Activated CD8-positive, alpha-beta memory T cell treated with anti-CD3 and anti-CD28 coated beads for 36 hours (primary cell): ENCODE measurements around the gene POLDIP3. TPM values are rescaled to one million over a fixed set of nuclear protein-coding genes. Genes with fewer than 3 reads are reported as not detected.

Experiments
- CTCF ChIA-PET: fragments of 350-600 bp; sonication (Branson Sonifier 250); formaldehyde crosslinking; loops from one replicate; lab custom pipeline; 2021; ENCODE audit warnings: antibody characterized with exemption; lab: Charles Lee
- POLR2A ChIA-PET: fragments of 350-600 bp; sonication (Branson Sonifier 250); formaldehyde crosslinking; loops from one replicate; lab custom pipeline; 2021; ENCODE audit warnings: antibody characterized with exemption; lab: Charles Lee
- total RNA-seq, 2 experiments: library from RNA; stranded (reverse); gene quantifications; one replicate each; pipeline ENCODE4 v1.2.3, GENCODE V29; 2021

POLDIP3 gene
- total RNA-seq, 2 experiments from 2014 or later, result 71.5 to 72.5 TPM

DNA sequence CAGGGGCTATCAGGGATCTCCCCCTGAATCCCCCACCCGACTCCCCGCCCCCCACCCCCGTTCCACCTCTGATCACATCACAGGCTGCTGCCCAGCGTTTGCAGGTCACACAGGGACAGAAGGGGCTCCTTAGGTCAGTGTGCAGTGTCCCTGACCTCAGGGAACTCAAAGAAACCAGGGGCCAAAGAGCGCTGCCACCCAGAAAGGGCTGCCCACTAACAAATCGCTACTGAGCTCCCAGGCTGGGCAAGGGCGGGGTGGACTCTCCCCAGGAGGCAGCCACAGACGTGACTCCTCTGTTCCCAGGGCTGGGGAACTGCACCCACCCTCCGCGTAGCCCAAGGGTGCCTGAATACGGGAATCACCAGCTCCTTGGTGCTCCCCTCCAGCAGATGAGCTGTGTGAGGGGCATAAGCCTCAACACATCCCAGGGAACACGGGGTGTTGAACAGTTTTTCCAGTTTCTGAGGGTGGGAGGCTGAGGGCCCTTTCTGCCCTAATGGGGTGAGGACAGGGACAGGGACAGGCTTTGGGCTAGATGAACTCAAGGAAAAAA, 9.9 kb upstream of the POLDIP3 start:
- ChIA-PET CTCF (no interaction called here), POLR2A (interaction anchor here (1.0 kb wide), 1 partner anchor 9 kb away, joined by 3 read pairs; no protein-coding TSS in a partner anchor)

DNA sequence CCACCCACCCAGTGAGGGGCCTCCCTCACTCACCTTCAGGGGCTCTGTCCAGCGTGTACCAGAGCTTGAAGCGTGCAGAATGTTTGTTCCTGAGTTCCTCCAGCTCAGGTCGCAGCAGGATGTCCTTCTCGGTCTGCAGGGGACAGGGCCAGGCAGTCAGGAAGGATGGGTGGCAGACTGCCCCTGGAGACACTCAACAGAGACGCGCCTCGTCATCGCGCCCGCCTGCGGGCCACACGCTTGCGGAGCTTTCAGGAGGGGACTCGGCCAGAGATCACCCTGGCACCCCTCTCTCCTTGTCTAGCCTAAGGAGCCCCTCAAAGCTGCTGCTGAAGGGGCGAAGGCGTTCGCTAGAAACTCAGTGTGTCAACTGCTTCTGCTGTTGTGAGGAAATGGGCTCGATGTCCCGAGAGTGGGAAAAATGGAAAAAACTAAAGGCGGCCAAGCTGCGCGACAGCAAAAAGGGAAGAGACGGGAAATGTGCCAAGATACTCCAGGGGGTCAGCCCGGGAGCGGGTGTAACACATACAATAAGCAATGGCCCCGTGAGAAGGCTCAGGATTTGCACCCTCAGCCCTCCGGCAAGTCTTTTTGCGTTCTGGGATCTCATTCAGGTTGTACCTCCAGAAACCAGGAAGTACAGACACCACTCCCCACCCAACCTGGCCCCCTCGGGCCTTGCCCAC, 9.2 kb upstream of the POLDIP3 start:
- CTCF ChIA-PET, result no interaction called here
- POLR2A ChIA-PET, result interaction anchor here (1.0 kb wide), 1 partner anchor 8 kb away, joined by 3 read pairs; no protein-coding TSS in a partner anchor

DNA sequence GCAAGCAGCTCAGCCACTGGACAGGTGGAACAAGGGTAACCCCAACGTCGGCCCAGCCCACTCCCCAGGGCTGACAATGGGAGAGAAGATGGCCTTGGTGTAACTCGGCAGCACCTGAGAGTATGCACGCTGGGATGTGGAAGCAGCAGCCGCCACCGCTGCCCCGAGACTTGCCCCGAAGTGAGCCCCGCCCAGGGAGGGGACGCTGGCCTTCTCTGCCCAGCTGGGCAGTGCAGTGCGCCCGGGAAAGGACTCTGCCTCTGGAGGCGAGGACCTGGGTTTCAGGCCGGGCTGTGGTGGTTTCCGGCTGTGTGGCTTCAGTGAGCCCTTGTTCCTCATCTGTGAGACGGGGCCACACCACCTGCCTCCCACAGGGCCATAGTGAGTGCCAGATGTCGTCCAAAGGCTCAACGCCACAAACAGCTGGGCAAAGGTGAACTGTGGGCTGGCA, 8.6 kb upstream of the POLDIP3 start:
- POLR2A ChIA-PET, result no interaction called here
- CTCF ChIA-PET, result no interaction called here

DNA sequence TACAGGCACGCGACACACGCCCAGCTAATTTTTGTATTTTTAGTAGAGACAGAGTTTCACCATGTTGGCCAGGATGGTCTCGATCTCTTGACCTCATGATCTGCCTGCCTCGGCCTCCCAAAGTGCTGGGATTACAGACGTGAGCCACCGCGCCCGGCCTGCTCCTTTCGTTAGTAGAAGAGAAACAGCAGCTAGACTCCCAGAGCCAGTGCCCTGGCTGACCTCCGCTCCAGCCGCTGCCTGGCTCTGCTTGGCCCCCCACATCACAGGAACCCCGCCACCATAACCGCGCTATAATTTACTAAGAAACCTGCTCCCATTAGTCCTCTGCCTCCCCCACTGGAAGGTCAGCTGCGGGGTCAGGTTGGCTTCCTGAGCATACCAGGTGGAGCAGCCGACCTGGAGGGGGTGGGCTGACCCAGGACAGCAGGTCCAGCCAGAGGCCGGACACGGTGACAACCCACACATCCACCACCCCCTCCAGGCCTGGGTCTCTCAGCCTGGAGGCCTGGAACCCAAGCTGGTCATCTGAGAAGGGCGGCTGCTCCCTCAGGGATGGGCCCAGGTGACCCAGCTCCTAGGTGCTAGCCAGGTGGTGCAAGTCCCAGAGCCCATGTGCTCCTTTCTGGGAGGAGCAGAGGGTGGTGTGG, 7.5 kb upstream of the POLDIP3 start:
- POLR2A ChIA-PET, result no interaction called here
- CTCF ChIA-PET, result interaction anchor here (0.9 to 1.2 kb wide), 5 partner anchors 15 to 71 kb away, joined by 3 to 5 read pairs (median 3); partner anchors contain the start of gene CYB5R3

DNA sequence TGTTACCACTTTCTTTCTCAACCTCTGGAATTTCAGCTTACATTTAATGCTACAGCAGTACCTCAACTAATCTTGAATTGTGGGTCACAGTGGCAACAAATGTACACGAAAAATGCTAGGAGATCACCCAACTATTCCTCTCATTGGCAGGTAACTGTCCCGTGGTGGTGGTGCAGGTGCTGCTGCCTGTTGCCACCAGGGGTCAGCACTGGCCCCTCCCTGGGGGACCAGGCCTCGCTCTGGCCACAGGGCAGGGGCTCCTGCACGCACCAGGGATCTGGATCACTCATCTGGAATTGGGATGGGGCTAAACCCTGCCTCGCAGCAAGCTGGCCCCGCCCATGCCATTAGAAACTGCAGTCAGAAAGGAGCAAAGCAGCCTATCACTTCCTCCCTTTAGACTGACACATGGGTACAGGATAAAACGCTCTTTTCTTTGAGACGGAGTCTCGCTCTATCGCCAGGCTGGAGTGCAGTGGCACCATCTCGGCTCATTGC, 6.9 kb upstream of the POLDIP3 start:
- CTCF ChIA-PET, result interaction anchor here (0.8 to 1.2 kb wide), 8 partner anchors 8 to 72 kb away, joined by 3 to 5 read pairs (median 3); partner anchors contain the start of gene CYB5R3
- POLR2A ChIA-PET, result no interaction called here

DNA sequence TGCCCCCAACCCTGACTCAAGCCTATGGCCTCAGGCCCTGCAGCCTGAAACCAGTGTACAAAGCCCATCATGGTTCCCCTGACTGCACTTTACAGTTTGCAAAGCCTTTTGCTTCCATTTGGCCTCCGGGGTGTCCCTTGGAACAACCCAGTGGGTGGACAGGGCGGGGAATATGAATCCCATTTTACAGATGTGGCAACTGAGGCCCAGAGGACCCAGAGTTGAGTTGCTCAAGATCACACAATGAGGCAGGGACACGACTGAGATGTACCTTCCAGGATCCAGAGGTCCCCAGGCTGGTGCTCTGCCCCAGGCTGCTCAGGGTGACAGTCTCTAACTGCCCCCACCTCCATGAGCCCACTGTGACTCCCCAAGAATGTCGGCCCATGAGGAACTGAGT, 5.4 kb upstream of the POLDIP3 start:
- POLR2A ChIA-PET, result no interaction called here
- CTCF ChIA-PET, result no interaction called here

DNA sequence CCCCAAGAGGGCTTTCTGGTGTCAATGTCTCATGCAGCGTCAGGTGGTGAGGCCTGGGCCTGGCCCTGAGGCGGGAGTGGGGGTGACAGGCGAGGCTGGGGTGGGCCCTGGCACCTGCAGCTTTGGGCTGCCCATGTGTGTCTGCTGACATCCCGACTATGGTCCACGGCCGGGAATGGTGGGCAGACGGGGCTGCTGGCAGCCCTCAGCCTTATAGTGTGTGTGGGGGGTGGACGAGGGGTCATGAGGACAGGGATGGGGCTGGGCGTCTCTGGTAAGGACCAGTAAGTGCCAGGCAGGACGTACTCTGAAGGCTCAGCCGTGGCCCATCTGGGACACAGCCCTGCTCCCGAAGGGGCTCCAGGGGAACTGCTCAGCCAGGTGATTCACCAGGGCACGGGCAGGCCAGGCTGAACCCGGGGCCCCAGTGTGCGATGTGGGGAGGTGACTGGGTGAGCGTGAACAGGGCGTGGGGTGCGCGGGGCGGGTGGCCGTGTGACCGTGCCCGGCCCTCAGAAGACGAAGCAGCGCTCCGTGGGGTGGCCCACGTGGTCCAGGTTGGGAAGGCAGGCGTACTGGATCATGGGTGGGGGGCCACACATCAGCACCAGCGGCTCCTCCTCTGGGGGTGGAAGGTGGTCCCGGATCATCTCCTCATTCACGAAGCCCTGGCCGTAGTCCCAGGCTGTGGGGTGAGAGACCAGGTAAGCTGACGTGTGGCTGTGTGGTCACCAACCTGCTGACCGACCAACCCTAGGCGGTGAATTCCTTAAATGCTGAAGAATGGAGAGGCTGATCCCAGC, 4.8 kb upstream of the POLDIP3 start:
- ChIA-PET POLR2A (interaction anchor here (0.6 kb wide), 1 partner anchor 415 kb away, joined by 3 read pairs; no protein-coding TSS in a partner anchor), CTCF (no interaction called here)

DNA sequence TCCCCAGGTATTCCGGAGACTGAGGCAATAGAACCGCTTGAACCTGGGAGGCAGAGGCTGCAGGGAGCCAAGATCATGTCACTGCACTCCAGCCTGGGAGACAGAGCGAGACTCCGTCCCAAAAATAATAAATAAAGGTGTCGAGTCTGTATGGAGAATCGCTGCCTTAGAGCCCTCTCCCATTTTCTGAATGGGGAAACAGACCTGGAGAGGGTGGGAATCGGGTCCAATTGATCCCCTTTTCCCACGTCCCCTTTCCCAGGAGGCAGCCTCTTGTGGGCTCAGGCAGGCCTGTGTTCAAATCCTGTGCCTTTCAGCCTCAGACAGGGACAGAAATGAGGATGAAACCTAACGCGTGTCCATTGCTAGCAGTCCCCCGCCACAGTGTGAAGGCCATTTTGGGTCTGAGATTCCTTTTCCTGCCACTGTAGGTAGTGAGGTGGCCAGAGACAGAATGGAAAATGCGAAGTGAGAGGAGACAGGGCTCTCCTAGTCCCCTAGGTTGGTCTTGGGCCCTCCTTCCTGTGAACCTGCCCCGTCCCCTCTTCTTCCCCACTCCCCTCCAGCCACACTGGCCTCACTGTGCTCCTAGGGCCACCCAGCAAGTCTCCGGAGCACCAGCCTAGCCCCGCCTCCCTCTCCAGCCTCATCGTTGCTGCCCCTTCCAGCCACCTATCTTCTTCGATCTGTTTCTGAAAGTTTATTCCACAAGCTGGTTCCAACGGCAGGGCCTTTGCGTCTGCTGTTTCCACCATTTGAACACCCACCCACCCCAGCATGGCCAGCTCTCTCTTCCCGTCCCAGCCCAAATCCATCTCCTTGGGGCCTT, 2.7 kb upstream of the POLDIP3 start:
- ChIA-PET POLR2A (interaction anchor here (0.6 kb wide), 1 partner anchor 49 kb away, joined by 5 read pairs; no protein-coding TSS in a partner anchor), CTCF (no interaction called here)

DNA sequence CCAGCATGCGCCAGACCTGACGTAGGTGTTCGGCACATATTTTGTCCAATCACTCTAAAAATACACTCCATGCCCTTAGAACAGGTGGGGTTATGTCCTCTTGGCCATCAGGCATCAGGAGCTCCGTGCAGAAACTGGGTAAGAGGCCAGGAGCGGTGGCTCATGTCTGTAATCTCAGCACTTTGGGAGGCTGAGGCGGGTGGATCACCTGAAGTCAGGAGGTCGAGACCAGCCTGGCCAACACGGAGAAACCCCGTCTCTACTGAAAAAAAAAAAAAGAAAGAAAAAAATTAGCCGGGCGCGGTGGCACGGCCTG, 1.1 kb upstream of the POLDIP3 start:
- POLR2A ChIA-PET, result interaction anchor here (0.6 to 3.3 kb wide), 6 partner anchors 8 to 666 kb away, joined by 3 to 22 read pairs (median 4); partner anchors contain the start of gene CYB5R3
- CTCF ChIA-PET, result interaction anchor here (0.8 kb wide), 1 partner anchor 10 kb away, joined by 3 read pairs; no protein-coding TSS in a partner anchor

DNA sequence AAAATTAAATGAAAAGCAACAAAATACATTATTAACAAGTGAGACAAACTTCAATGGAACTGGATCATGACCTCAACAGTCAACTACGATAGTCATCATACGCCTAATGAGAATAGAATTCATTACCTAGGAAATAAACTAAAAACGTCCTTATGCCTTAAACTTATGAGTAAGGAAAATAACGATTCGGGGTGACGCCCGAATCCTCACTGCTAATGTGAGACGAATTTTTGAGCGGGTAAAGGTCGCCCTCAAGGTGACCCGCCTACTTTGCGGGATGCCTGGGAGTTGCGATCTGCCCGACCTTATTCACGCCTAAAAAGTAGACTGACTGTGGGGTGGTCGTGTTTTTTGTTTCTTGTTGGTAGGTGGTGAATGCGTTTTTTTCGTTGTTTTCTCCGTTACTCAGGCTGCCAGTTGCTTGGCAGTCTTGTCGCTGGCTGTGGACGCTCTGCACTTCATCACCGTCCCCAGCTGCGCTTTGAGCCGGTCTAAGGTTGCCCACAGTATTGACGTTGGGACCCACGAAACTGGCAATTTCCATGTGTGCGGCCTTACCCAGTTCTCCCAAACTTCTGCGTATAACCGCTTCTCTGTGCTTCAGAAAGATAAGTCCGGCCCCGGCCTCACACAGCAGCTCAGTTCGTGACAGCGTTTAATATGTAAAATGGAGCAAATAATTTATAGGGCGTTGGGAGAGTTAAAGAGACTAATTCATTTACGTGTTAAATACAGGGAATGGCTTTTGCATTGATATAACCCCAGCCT, 593 bp upstream of the POLDIP3 start:
- ChIA-PET CTCF (interaction anchor here (0.8 to 0.9 kb wide), 2 partner anchors 11 to 241 kb away, joined by 3 to 4 read pairs; partner anchors contain the start of gene ARFGAP3), POLR2A (interaction anchor here (0.6 to 3.3 kb wide), 14 partner anchors 9 to 675 kb away, joined by 3 to 22 read pairs (median 4); partner anchors contain the start of genes CYB5R3 and NDUFA6)

DNA sequence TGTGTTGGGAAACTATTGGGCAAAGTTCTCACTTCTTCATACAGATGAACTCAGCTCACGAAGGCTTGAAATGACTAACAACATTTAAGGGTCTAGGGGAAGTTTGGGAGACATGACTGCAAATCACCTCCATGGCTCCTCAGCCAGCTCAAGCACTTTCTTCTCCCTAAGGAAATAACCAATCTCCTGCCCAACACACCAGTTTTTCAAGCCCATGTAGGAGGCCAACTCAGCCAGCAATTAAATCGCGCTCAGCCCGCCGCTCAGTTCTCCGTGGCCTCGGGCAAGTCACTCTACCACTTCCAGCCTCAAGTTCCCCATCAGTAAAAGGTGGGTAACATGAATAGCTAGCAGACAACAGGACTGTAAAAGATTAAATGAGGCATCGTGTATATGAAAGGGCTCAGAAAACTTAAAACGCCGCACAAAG, 796 bp downstream of the POLDIP3 start:
- POLR2A ChIA-PET, result interaction anchor here (1.2 to 3.3 kb wide), 6 partner anchors 32 to 674 kb away, joined by 4 to 22 read pairs (median 6); partner anchors contain the start of genes CYB5R3 and NDUFA6
- CTCF ChIA-PET, result interaction anchor here (1.0 to 1.1 kb wide), 2 partner anchors 14 to 35 kb away, joined by 3 read pairs; partner anchors contain the start of gene CYB5R3

DNA sequence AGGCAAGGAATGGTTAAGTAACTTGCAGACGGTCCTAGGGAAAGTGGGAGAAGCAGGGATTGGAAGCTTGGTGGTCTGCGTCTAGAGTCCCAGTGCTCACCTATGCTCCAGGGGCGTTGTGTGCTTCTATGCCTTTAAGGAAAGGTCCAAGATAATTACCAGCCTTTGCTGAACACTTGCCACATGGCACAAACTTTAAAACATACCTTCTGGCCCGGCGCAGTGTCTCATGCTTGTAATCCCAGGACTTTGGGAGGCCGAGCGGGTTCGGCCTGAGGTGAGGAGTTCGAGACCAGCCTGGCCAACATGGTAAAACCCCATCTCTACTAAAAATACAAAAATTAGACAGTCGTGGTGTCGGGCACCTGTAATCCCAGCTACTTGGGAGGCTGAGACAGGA, 2.3 kb downstream of the POLDIP3 start:
- POLR2A ChIA-PET, result no interaction called here
- CTCF ChIA-PET, result no interaction called here

DNA sequence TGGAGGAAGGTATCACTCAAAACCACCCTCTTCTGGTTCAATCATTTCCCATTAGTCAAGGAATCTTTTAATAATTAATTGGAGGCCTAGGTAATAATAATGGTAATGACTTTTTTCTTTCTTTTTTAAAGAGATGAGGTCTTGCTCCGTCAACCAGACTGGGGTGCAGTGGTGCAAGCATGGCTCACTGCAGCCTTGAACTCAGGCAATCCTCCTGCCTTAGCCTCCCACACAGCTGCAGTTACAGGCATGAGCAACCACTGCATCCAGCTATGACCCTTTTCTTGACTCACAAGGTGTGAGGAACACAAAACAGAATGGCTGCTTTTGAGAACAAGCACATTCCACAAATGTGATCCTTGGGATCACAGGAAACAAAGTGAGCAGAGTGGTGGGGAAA, 3.6 kb downstream of the POLDIP3 start:
- POLR2A ChIA-PET, result interaction anchor here (0.6 kb wide), 1 partner anchor 72 kb away, joined by 5 read pairs; no protein-coding TSS in a partner anchor

DNA sequence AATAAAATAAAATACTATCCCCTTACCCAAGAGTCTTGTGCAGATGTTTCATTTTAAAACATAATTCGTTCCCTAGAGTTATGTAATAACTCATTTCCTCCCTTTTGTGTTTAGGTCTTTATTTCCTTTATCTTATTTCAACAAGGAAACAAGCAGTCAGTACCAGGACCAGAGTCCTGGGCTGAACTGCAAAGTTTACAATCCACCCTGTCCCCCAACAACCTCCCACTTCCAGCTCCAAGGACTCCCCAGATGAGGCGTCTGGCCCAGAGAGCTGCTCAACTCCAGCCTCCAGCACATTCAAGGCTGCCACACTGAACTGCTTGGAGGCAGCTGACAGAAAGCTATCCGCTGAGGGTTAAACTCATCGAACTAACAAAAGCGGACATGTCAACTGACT, 4.5 kb downstream of the POLDIP3 start:
- ChIA-PET CTCF (interaction anchor here (0.8 kb wide), 1 partner anchor 235 kb away, joined by 3 read pairs; no protein-coding TSS in a partner anchor), POLR2A (no interaction called here)

More for the DNA sequence above, 3.6 kb downstream of the POLDIP3 start:
- CTCF ChIA-PET, result no interaction called here

DNA sequence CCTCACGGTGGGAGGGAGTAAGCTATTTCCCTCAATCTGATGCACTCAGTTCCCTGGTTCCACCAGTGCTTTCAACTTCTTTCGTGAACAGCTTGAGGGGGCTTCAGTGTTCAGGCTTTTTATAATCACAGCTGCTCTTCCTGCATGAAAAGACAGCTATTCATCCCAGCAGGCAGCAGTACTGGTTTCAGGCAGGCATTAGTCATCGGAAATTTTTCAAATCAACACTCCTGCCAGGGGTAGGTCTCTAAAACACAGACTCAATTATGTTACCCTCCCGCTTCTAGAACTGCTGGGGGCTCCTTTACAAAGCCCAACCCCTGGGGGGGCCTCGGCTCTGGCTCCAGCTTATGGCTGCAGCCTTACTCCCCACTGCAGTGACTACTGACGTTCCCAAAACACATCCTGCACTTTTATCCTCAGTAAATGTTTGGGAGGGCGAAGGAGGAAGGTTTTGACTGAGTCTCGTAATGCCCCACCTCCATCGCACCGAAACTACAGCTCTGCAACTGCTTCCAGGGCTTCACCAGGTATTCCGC, 5.8 kb downstream of the POLDIP3 start:
- ChIA-PET POLR2A (no interaction called here), CTCF (no interaction called here)

DNA sequence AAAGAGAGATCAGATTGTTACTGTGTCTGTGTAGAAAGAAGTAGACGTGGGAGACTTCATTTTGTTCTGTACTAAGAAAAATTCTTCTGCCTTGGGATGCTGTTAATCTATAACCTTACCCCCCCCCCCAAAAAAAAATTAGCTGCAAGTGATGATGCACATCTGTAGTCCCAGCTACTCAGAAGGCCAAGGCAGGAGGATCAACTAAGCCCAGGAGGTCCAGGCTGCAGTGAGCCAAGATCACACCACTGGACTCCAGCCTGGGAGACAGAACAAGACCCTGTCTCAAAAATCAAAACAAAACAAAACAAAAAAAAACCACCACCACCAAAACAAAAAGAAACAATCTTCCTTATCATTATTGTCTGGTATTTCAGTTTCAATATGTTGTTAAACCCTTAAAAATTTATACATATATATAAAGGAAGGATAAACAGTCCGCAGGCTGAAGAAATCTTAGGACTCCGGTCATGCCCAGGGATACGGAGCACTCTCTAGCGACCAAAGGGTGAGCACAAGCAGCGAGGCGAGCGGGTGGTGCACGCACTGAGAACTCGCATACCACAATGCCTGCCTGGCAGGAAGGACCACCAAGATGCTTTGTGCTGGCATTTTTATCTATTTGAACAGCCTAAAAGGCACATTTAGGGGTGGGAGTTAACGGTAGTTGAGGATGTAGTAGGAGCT, 6.4 kb downstream of the POLDIP3 start:
- CTCF ChIA-PET, result no interaction called here
- POLR2A ChIA-PET, result no interaction called here
